ENCODE data around the gene SYNPO.

GRCh38 chr5:150596826-150597225, 43.6 kb upstream of the SYNPO start:
- no peak for TF ChIP-seq CTCF (IDR thresholded peaks at IDR 0.05)
- no peak for TF ChIP-seq EP300 (IDR thresholded peaks at IDR 0.05)
- TF ChIP-seq POLR2AphosphoS5 (IDR thresholded peaks at IDR 0.05), result no peak
